H1 (cell line): ENCODE data around the gene HNRNPM. TPM values are rescaled to one million over a fixed set of nuclear protein-coding genes. Genes with fewer than 3 reads are reported as not detected.

Experiments used
- CTCF ChIA-PET: fragments of 300-600 bp; sonication (Branson Sonifier 250); formaldehyde crosslinking; loops from one replicate; lab custom pipeline; 2021; ENCODE audit not compliant: partially characterized antibody; lab: Charles Lee
- POLR2A ChIA-PET: fragments of 300-600 bp; sonication (Branson Sonifier 250); formaldehyde crosslinking; loops from one replicate; lab custom pipeline; 2021; ENCODE audit warnings: inconsistent platforms; ENCODE audit not compliant: partially characterized antibody; lab: Charles Lee
- DNase-seq, 2 experiments: peaks; one replicate each; pipeline versions ENCODE4 v3.0.0 to v3.0.0-alpha.2; 2010 to 2022; ENCODE audit warnings: low spot score in 2 of 2, low read depth in 1 of 2, mixed read lengths in 1 of 2
- FAIRE-seq: peaks from 2 replicates; lab custom pipeline; 2011; peaks lifted over from hg19 to GRCh38; lab: Jason Lieb, UNC
- H2AFZ ChIP-seq: 2 replicates; pipeline ENCODE4 v1.8.1; 2012; ENCODE audit warnings: low read length, inconsistent platforms
- H2AK5ac ChIP-seq: 2 replicates; pipeline ENCODE4 v1.6.1; 2013; ENCODE audit warnings: low read depth, low read length
- H2BK120ac ChIP-seq: replicated peaks from 2 replicates; pipeline ENCODE3; 2013; ENCODE audit warnings: low read depth, low read length, inconsistent platforms
- H2BK12ac ChIP-seq: 2 replicates; pipeline ENCODE4 v1.6.1; 2013; ENCODE audit warnings: low read depth, low read length
- H2BK15ac ChIP-seq: 2 replicates; pipeline ENCODE4 v1.6.1; 2013; ENCODE audit warnings: low read length
- H2BK20ac ChIP-seq: 2 replicates; pipeline ENCODE4 v1.6.1; 2013; ENCODE audit warnings: low read length
- H2BK5ac ChIP-seq: 2 replicates; pipeline ENCODE4 v1.6.1; 2013; ENCODE audit warnings: low read depth, low read length
- H3K14ac ChIP-seq: 2 replicates; pipeline ENCODE4 v1.6.1; 2013; ENCODE audit warnings: inconsistent platforms; ENCODE audit not compliant: insufficient read length
- H3K18ac ChIP-seq: 2 replicates; pipeline ENCODE4 v1.6.1; 2013; ENCODE audit warnings: low read length; ENCODE audit errors: extremely low read depth
- H3K23ac ChIP-seq: 2 replicates; pipeline ENCODE4 v1.6.1; 2013; ENCODE audit warnings: inconsistent platforms; ENCODE audit not compliant: insufficient read length
- H3K23me2 ChIP-seq: 2 replicates; pipeline ENCODE4 v1.6.1; 2013; ENCODE audit warnings: low read depth, low read length
- H3K27ac ChIP-seq: 2 replicates; pipeline ENCODE4 v1.6.1; 2011; ENCODE audit warnings: low read depth, low read length, inconsistent platforms
- H3K27me3 ChIP-seq, 4 experiments: replicated peaks in 1 of 4; 1 replicate in 1 of 4; 2 replicates in 3 of 4; pipeline versions ENCODE4 v1.6.1 to v1.8.1; 2011 to 2013; ENCODE audit warnings: low read length in 3 of 4, mild to moderate bottlenecking in 3 of 4, inconsistent platforms in 2 of 4, mixed read lengths in 2 of 4, moderate library complexity in 1 of 4; ENCODE audit not compliant: control insufficient read depth in 3 of 4, insufficient read depth in 3 of 4; ENCODE audit errors: extremely low read depth in 1 of 4
- H3K36me3 ChIP-seq, 4 experiments: 2 replicates each; pipeline versions ENCODE4 v1.6.1 to v1.8.1; 2011 to 2013; ENCODE audit warnings: mild to moderate bottlenecking in 4 of 4, low read length in 3 of 4, moderate library complexity in 2 of 4, control low read depth in 1 of 4, inconsistent platforms in 1 of 4; ENCODE audit not compliant: insufficient read depth in 4 of 4, control insufficient read depth in 2 of 4
- H3K4ac ChIP-seq: replicated peaks from 2 replicates; pipeline ENCODE3; 2013; ENCODE audit warnings: low read length, low read depth, mixed read lengths, inconsistent platforms; ENCODE audit not compliant: insufficient read length
- H3K4me1 ChIP-seq, 4 experiments: replicated peaks in 1 of 4; 1 replicate in 1 of 4; 2 replicates in 3 of 4; pipeline versions ENCODE4 v1.6.1 to v1.8.1; 2011 to 2013; ENCODE audit warnings: low read length in 3 of 4, inconsistent platforms in 2 of 4, mixed read lengths in 1 of 4; ENCODE audit not compliant: insufficient read depth in 4 of 4, control insufficient read depth in 3 of 4
- H3K4me2 ChIP-seq, 2 experiments: 2 replicates each; pipeline versions ENCODE4 v1.6.1 to v1.8.1; 2011 to 2013; ENCODE audit warnings: low read depth in 2 of 2, low read length in 2 of 2, control low read depth in 1 of 2, inconsistent platforms in 1 of 2, mild to moderate bottlenecking in 1 of 2; ENCODE audit not compliant: insufficient read depth in 1 of 2
- H3K4me3 ChIP-seq, 4 experiments: fragments of 200-600, 300-600 bp in 1 of 4; sonication (generic), shearing (Covaris generic), sonication (Bioruptor Twin) in 1 of 4; 2 replicates each; pipeline versions ENCODE4 v1.5.1 to v1.8.1; 2011 to 2016; ENCODE audit warnings: low read length in 4 of 4, low read depth in 3 of 4, control low read depth in 2 of 4, inconsistent platforms in 2 of 4, mild to moderate bottlenecking in 2 of 4, mixed read lengths in 1 of 4, moderate library complexity in 1 of 4; ENCODE audit not compliant: insufficient read depth in 2 of 4; ENCODE audit errors: extremely low read depth in 1 of 4
- H3K56ac ChIP-seq: replicated peaks from 2 replicates; pipeline ENCODE3; 2013; ENCODE audit warnings: low read depth, mild to moderate bottlenecking, mixed read lengths, low read length, inconsistent platforms; ENCODE audit not compliant: insufficient read length
- H3K79me1 ChIP-seq: 2 replicates; pipeline ENCODE4 v1.6.1; 2013; ENCODE audit warnings: low read depth, low read length, control low read depth
- H3K79me2 ChIP-seq, 2 experiments: 2 replicates each; pipeline versions ENCODE4 v1.6.1 to v1.8.1; 2012 to 2013; ENCODE audit warnings: low read length in 2 of 2, mild to moderate bottlenecking in 2 of 2, inconsistent platforms in 1 of 2; ENCODE audit not compliant: insufficient read depth in 2 of 2, control insufficient read depth in 1 of 2
- H3K9ac ChIP-seq, 4 experiments: replicated peaks in 1 of 4; 1 replicate in 1 of 4; 2 replicates in 3 of 4; pipeline versions ENCODE4 v1.6.1 to v1.8.1; 2011 to 2013; ENCODE audit warnings: low read depth in 3 of 4, low read length in 3 of 4, control low read depth in 2 of 4, mild to moderate bottlenecking in 2 of 4, moderate library complexity in 2 of 4, inconsistent platforms in 1 of 4; ENCODE audit errors: extremely low read depth in 1 of 4
- H3K9me3 ChIP-seq, 2 experiments: 2 replicates each; pipeline versions ENCODE4 v1.6.1 to v1.8.1; 2012 to 2013; ENCODE audit warnings: mild to moderate bottlenecking in 2 of 2, moderate library complexity in 2 of 2, control low read depth in 1 of 2, inconsistent platforms in 1 of 2, low read depth in 1 of 2, low read length in 1 of 2, mixed read lengths in 1 of 2; ENCODE audit not compliant: insufficient read depth in 2 of 2
- H4K20me1 ChIP-seq, 2 experiments: replicated peaks in 1 of 2; 2 replicates each; pipeline versions ENCODE3 to v1.8.1; 2011 to 2013; ENCODE audit warnings: inconsistent platforms in 2 of 2, low read length in 2 of 2, mild to moderate bottlenecking in 1 of 2; ENCODE audit not compliant: insufficient read depth in 2 of 2, control insufficient read depth in 1 of 2
- H4K5ac ChIP-seq: 2 replicates; pipeline ENCODE4 v1.6.1; 2013; ENCODE audit warnings: low read length, low read depth, mixed read lengths, inconsistent platforms; ENCODE audit not compliant: insufficient read length
- H4K8ac ChIP-seq: 2 replicates; pipeline ENCODE4 v1.8.0; 2013; ENCODE audit warnings: mild to moderate bottlenecking, moderate library complexity, low read length, inconsistent platforms; ENCODE audit not compliant: insufficient read depth; ENCODE audit errors: extremely low read depth
- H4K91ac ChIP-seq: replicated peaks from 2 replicates; pipeline ENCODE3; 2013; ENCODE audit warnings: low read length, mixed read lengths, inconsistent platforms; ENCODE audit not compliant: insufficient read length
- ASH2L ChIP-seq: fragments of 200-600, 300-600 bp; sonication (generic); IDR thresholded peaks from one replicate; pipeline ENCODE4 v1.7.1; 2017; ENCODE audit warnings: low read length
- CHD1 ChIP-seq: IDR thresholded peaks from 2 replicates; pipeline ENCODE4 v1.6.1; 2012; ENCODE audit warnings: low read depth, low read length, improper control_type of control experiment
- FOSL1 ChIP-seq: IDR thresholded peaks from 2 replicates; pipeline ENCODE4 v1.6.1; 2011; ENCODE audit warnings: mild to moderate bottlenecking, low read depth, low read length, moderate library complexity; ENCODE audit not compliant: insufficient read depth
- KDM4A ChIP-seq: IDR thresholded peaks from one replicate; pipeline ENCODE4 v1.7.1; 2012; ENCODE audit warnings: low read depth, mild to moderate bottlenecking, moderate library complexity, low read length, inconsistent platforms; ENCODE audit not compliant: severe bottlenecking
- RNF2 ChIP-seq: fragments of 200-900, 300-1000 bp; sonication (generic); IDR thresholded peaks from 2 replicates; pipeline ENCODE4 v1.7.1; 2016; ENCODE audit warnings: borderline replicate concordance, low read depth, mild to moderate bottlenecking, antibody characterized with exemption, low read length; ENCODE audit not compliant: poor library complexity, severe bottlenecking; ENCODE audit errors: missing control alignments
- RXRA ChIP-seq: IDR thresholded peaks from 2 replicates; pipeline ENCODE4 v1.6.1; 2011; ENCODE audit warnings: low read depth, mild to moderate bottlenecking, low read length, moderate library complexity; ENCODE audit not compliant: insufficient read depth
- SP1 ChIP-seq: IDR thresholded peaks from 2 replicates; pipeline ENCODE4 v1.6.1; 2011; ENCODE audit warnings: low read depth, low read length
- SUZ12 ChIP-seq: fragments of 200-600 bp; sonication (generic); IDR thresholded peaks from 2 replicates; pipeline ENCODE4 v1.6.1; 2012; ENCODE audit warnings: mild to moderate bottlenecking, inconsistent platforms, low read length, moderate library complexity, mixed read lengths
- TEAD4 ChIP-seq: IDR thresholded peaks from 2 replicates; pipeline ENCODE4 v1.6.1; 2012; ENCODE audit warnings: low read depth, low read length, inconsistent platforms, mixed read lengths
- WGBS, 2 experiments: shearing (Covaris generic) in 1 of 2; methylation state at CpG; one replicate each; pipeline versions ENCODE4 v1.1.6 to v1.1.7; 2013 to 2015; ENCODE audit warnings: low lambda C conversion rate in 2 of 2, mixed read lengths in 2 of 2, inconsistent platforms in 1 of 2, low coverage in 1 of 2, missing lambda C conversion rate in 1 of 2; ENCODE audit not compliant: insufficient replicate concordance in 2 of 2, insufficient coverage in 1 of 2, insufficient read length in 1 of 2; ENCODE audit errors: extremely low coverage in 1 of 2, missing lambda C conversion rate in 1 of 2; 5-methylcytosine and 5-hydroxymethylcytosine counted together
- polyA plus RNA-seq, 7 experiments: library from polyadenylated mRNA; depleted of rRNA in 3 of 7; stranded (reverse) in 5 of 7; unstranded in 2 of 7; fragments of >200 nt in 5 of 7; fragments of 200-250 nt in 2 of 7; gene quantifications; 1 replicate in 5 of 7; 2 replicates in 1 of 7; 4 replicates in 1 of 7; pipeline versions ENCODE4 v1.2.1 to v1.2.3, GENCODE V29; 2011 to 2013; ENCODE audit warnings: missing spikeins in 2 of 7, mixed read lengths in 2 of 7
- total RNA-seq: library from RNA; stranded (reverse); fragmentation: NEBNext Ultra II Directional; extraction: Animal tissue kit (Norgen Biotek cat#: 25700); gene quantifications from 2 replicates; pipeline ENCODE4 v1.2.1, GENCODE V29; 2021
- TF ChIP-seq, protein P1 (sequence below): IDR thresholded peaks from 2 replicates; pipeline ENCODE4 v1.6.1; 2012; ENCODE audit warnings: inconsistent platforms
- TF ChIP-seq, protein P2 (sequence below): IDR thresholded peaks from 2 replicates; pipeline ENCODE4 v1.6.1; 2011; ENCODE audit warnings: low read depth, mild to moderate bottlenecking, low read length; ENCODE audit not compliant: insufficient read depth

The HNRNPM gene
- total and polyA plus RNA-seq, 2 of the 8 experiments (the other 6 are each of a cell fraction or from before 2014, with no cell fraction given), result 375 to 474 TPM

DNA sequence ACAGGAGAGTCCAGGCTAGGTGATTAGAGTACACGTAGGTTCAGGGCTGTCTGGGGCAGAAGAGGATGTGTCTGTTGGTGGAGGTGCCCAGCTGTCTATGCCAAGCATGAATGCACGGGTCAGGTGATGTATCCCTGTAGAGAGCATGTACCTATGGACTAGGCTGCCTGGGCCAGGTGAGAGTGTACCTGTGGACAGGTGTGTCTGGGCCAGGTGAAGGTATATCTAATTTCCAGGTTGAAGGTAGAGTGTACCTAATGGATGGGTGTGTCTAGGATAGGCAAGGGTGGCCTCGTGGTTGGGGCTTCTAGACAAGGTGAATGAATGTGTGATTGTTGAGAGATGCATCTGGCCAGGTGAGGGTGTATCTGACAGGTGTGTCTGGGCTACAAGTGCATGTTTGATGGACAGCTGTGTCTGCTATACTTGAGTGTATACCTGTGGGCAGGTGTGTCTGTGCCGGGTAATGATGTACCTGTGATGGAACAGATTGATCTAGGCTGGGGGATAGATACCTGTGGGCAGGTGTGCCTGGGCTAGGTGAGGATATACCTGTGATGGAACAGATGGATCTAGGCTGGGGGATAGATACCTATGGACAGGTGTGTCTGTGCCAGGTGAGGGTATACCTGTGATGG lies 84.7 kb downstream of the HNRNPM start:
- Histone ChIP-seq H3K27ac (no peak overlapping the region), H3K79me1 (peaks cover 10% of the 10 kb centered on the region), H3K14ac (no peak overlapping the region), H3K4me3 (no peak overlapping the region), H3K18ac (no peak overlapping the region), H3K23me2 (peaks cover 6% of the 10 kb centered on the region), H2BK120ac (no peak overlapping the region), H2AK5ac (peak overlapping the region; percentile 39; the same call in 1 of the 2 replicates), H3K9ac (no peak overlapping the region; a peak in 1 of 7 replicates), H2BK15ac (no peak overlapping the region), H4K20me1 (peaks cover 4 to 20% of the 10 kb centered on the region in 2 experiments), H3K9me3 (no peaks in the 10 kb centered on the region), H2BK5ac (no peak overlapping the region), H4K8ac (no peak overlapping the region), H2BK12ac (no peak overlapping the region), H3K27me3 (no peaks in the 10 kb centered on the region), H4K5ac (no peak overlapping the region), H2AFZ (no peak overlapping the region), H4K91ac (no peak overlapping the region), H3K23ac (no peak overlapping the region), H3K79me2 (no peaks in the 10 kb centered on the region), H3K4me2 (no peak overlapping the region), H3K4me1 (peaks cover 0 to 8% (median 3%) of the 10 kb centered on the region in 4 experiments; a peak in 4 of 7 replicates), H2BK20ac (no peak overlapping the region), H3K36me3 (no peaks in the 10 kb centered on the region), H3K4ac (no peak overlapping the region), H3K56ac (no peak overlapping the region)
- ChIA-PET CTCF (interaction anchor here (0.6 to 2.4 kb wide), 3 partner anchors 49 to 952 kb away, joined by 3 to 11 read pairs (median 4); partner anchors contain the start of gene MYO1F), POLR2A (interaction anchor here (1.9 kb wide), 1 partner anchor 16 kb away, joined by 6 read pairs; the partner anchor contains the start of gene ZNF414)
- no peak for FAIRE-seq
- 89% methylated on average over 4 of the region's 4 CpGs; no CpG with 5 or more reads in 1 of the 2 experiments for WGBS, 2 experiments
- no peak for DNase-seq
- TF ChIP-seq, protein P1, sequence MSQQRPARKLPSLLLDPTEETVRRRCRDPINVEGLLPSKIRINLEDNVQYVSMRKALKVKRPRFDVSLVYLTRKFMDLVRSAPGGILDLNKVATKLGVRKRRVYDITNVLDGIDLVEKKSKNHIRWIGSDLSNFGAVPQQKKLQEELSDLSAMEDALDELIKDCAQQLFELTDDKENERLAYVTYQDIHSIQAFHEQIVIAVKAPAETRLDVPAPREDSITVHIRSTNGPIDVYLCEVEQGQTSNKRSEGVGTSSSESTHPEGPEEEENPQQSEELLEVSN, result no peak
- TF ChIP-seq CHD1 (no peak), ASH2L (no peak), SP1 (no peak), RXRA (no peak), FOSL1 (no peak), RNF2 (no peak), SUZ12 (no peak), TEAD4 (no peak), KDM4A (no peak)
- TF ChIP-seq, protein P2, sequence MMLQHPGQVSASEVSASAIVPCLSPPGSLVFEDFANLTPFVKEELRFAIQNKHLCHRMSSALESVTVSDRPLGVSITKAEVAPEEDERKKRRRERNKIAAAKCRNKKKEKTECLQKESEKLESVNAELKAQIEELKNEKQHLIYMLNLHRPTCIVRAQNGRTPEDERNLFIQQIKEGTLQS, result no peak
